ENCODE data around the gene RANGAP1.

The RANGAP1 gene

DNA sequence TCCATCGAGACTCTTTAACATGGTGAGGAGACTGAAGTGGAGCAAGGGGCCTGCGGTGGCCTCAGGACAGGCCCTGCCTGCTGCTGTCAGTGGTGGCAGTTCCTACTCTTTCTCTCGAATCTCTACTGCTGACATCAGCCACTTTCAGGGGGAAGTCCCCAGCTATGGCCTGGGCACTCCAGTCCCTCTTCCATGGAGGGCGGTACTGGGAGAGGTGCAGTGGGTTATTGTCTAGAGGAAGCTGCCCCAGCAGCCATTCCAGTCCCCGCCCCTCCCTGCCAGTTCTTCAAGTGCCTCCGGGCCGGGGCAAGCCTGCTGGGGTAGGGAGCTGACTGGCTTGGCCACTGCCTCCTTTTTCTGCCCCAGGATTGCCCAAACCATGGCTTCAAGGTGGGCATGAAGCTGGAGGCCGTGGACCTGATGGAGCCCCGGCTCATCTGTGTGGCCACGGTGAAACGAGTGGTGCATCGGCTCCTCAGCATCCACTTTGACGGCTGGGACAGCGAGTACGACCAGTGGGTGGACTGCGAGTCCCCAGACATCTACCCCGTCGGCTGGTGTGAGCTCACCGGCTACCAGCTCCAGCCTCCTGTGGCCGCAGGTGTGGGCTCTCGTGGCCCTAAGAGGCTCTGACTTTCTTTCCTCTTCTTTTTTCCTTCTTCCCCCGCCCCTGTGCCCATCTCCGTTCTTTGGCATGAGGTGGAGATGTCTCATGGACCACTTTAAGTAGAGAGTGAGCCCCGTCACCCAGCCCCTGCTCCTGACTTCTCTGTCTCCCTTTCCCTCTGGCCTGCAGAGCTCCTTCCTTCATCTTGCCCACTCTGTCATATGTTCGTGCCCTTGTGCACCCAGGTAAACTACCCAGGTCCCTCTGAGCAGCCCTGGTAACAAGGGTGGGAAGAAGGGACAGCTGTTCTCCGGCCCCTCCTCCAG, 59.0 kb downstream of the RANGAP1 start:
- DNase-seq (ENCODE audit: low read depth), result no peak
- TF ChIP-seq, protein P1, sequence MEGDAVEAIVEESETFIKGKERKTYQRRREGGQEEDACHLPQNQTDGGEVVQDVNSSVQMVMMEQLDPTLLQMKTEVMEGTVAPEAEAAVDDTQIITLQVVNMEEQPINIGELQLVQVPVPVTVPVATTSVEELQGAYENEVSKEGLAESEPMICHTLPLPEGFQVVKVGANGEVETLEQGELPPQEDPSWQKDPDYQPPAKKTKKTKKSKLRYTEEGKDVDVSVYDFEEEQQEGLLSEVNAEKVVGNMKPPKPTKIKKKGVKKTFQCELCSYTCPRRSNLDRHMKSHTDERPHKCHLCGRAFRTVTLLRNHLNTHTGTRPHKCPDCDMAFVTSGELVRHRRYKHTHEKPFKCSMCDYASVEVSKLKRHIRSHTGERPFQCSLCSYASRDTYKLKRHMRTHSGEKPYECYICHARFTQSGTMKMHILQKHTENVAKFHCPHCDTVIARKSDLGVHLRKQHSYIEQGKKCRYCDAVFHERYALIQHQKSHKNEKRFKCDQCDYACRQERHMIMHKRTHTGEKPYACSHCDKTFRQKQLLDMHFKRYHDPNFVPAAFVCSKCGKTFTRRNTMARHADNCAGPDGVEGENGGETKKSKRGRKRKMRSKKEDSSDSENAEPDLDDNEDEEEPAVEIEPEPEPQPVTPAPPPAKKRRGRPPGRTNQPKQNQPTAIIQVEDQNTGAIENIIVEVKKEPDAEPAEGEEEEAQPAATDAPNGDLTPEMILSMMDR (conservative IDR thresholded peaks at IDR 0.05; ENCODE audit: low read depth, low read length), result no peak
- H3K4me3 ChIP-seq (ENCODE audit: low read depth, low read length), result no peak overlapping the region

DNA sequence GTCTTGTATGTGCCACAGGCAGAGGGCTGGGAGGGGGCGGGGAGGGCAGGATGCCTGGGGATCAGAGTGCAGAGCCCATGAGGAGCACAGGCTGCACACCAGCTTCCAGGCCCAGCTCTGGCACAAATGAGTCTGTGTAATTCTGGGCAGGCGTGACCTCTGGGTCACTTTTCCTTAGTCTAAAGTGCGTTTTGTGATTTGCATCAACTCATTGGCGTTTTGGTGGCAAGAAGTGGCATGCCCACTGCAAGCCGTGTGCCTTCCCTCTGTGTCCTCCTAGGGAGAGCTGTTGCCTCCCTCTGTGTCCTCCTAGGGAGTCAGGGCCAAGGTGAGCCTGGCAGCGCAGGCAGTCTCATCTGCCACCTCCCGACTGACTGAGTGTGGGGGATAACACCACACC, 62.5 kb downstream of the RANGAP1 start:
- no peak for DNase-seq (ENCODE audit: low read depth)
- H3K4me3 ChIP-seq (ENCODE audit: low read depth, low read length), result no peak overlapping the region
- TF ChIP-seq, protein P1 (conservative IDR thresholded peaks at IDR 0.05; ENCODE audit: low read depth, low read length), result no peak

DNA sequence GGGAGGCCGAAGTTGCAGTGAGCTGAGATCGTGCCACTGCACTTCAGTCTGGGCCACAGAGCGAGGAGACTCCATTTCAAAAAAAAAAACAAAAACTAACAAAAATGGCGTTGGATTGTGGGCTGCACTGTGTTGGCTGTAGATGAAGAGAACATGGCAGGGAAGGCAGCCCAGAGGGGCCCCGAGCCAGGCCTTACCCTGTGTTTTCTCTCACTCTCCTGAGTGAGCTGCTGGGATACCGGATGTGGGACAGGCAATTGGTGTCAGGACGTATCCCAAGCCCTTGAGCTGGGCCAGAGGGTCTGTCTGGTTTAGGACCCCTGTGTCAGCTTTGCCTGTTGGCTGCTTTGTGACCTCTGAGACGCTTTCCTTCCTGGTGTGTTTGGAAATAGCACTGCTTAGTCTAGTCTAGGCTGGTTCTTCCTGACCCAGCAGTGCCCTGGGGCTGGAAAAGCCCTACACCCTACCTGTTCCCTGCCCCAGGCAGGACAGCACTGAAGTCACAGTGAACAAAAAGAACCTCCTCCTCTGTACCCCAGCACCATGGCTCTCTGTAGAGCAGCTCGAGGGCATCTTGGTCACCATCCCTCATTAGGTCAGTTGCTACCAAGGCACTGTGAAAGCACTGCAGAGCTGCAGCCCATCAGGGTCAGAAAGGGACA, 63.0 kb downstream of the RANGAP1 start:
- TF ChIP-seq, protein P1 (conservative IDR thresholded peaks at IDR 0.05; ENCODE audit: low read depth, low read length), result no peak
- DNase-seq (ENCODE audit: low read depth), result no peak
- H3K4me3 ChIP-seq (ENCODE audit: low read depth, low read length), result no peak overlapping the region

DNA sequence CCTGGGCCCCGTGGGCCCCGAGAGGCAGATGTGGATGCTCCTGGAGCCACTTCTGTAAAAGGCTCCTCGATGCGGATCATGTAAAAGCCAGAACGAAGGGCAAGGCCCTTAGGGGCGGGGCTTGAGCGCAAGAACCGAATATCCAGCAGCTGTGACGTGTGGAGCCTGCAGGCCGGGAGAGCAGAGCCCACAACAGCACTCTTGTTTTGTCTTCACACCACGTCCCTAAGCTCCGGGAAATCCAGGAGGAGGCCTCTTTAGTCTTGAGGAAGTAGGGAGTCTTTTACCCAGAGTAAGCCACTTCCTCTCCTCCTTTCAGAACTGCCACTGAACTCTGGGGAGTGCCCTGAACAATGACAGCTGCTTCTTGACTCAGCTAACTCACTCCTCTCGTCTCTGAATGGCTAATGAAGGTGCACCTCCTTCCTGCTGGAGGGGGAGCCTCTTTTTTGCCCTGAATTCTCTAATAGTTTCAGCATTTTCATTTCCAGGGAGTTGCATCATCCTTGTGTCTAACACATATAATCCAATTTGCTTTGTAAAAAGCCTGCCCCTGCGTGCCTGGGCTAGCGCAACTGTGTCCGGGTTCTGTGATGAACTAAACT, 68.3 kb downstream of the RANGAP1 start:
- TF ChIP-seq, protein P1 (conservative IDR thresholded peaks at IDR 0.05; ENCODE audit: low read depth, low read length), result peak; percentile 10
- DNase-seq (ENCODE audit: low read depth), result peak; percentile 93
- H3K4me3 ChIP-seq (ENCODE audit: low read depth, low read length), result peak overlapping the region; percentile 39

DNA sequence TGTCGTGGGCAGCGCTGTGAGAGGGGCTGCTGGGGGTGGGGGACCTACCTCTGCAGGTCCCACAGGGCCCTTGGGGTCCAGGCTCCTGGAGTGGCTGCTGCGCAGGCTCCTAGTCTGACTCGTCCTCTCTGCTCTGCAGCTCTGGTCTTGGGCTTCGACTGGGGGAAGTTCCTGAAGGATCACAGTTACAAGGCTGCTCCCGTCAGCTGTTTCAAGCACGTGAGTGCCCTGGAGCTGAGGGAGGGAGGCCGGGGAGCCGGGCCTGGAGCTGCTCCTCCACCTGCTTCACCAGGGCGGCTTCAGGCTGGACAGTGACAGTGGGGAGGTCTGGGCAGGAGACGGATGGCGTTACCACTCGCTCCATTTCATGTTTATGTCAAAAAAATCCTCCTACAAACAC, 69.0 kb downstream of the RANGAP1 start:
- peak overlapping the region; percentile 1 for H3K4me3 ChIP-seq (ENCODE audit: low read depth, low read length)
- DNase-seq (ENCODE audit: low read depth), result peak; percentile 41
- TF ChIP-seq, protein P1 (conservative IDR thresholded peaks at IDR 0.05; ENCODE audit: low read depth, low read length), result no peak

DNA sequence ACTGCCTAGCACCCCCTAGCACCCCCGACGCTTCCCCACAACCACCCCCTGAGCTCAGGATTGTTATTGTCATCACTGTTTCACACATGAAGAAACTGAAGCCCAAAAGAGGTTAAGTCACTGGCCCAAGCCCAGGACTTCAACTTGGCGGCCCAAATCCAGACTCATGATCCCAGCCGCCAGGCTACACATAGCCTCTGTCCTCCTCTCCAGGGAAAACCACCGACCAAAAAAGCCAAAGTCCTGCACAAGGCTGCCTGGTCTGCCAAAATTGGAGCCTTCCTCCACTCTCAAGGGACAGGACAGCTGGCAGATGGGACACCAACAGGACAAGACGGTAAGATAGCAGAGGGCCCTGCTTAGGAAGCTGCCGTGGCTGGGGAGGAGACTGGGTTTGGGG, 70.1 kb downstream of the RANGAP1 start:
- peak overlapping the region; percentile 25 for H3K4me3 ChIP-seq (ENCODE audit: low read depth, low read length)
- no peak for DNase-seq (ENCODE audit: low read depth)
- TF ChIP-seq, protein P1 (conservative IDR thresholded peaks at IDR 0.05; ENCODE audit: low read depth, low read length), result no peak
